ENCODE measurements around the gene CARMIL3.
"Not testable (repeated sequence)": the region's sequence is repeated elsewhere in the genome, so short reads cannot be mapped to it uniquely, and the experiment has no call there.

GRCh38 chr14:24019944-24020343, 31.9 kb upstream of the CARMIL3 start:
- TF ChIP-seq POLR2AphosphoS5 (IDR thresholded peaks at IDR 0.05) (peak; percentile 40), CTCF (IDR thresholded peaks at IDR 0.05) (peak in 1 of 4 experiments; percentile 12)
- TF ChIP-seq POLR2A (IDR thresholded peaks at IDR 0.05): not testable (repeated sequence)

Data from prostate gland (tissue), 2 donors.